MV-4-11 (cell line): ENCODE data around the gene PRPF40B.

Experiments used
- DNase-seq: peaks from one replicate; lab custom pipeline; 2025; lab: John Stamatoyannopoulos, UW

PRPF40B gene

GRCh38 chr12:49687941-49688340 is 64.6 kb downstream of the PRPF40B start:
- no peak for DNase-seq

GRCh38 chr12:49689237-49689636 is 65.9 kb downstream of the PRPF40B start:
- no peak for DNase-seq

- no peak for DNase-seq
These were observed 66.4 kb downstream of the PRPF40B start for GRCh38 chr12:49689785-49690184.

- DNase-seq, result no peak
These were observed 69.5 kb downstream of the PRPF40B start for GRCh38 chr12:49692851-49693250.

- DNase-seq, result no peak
These were observed 70.6 kb downstream of the PRPF40B start for GRCh38 chr12:49693931-49694444.
